Measurements from ENCODE around the gene MYOD1. TPM values are rescaled to one million over a fixed set of nuclear protein-coding genes. Genes with fewer than 3 reads are reported as not detected.

Gene MYOD1
- total RNA-seq, 1 experiment from 2014 or later: not detected

DNA sequence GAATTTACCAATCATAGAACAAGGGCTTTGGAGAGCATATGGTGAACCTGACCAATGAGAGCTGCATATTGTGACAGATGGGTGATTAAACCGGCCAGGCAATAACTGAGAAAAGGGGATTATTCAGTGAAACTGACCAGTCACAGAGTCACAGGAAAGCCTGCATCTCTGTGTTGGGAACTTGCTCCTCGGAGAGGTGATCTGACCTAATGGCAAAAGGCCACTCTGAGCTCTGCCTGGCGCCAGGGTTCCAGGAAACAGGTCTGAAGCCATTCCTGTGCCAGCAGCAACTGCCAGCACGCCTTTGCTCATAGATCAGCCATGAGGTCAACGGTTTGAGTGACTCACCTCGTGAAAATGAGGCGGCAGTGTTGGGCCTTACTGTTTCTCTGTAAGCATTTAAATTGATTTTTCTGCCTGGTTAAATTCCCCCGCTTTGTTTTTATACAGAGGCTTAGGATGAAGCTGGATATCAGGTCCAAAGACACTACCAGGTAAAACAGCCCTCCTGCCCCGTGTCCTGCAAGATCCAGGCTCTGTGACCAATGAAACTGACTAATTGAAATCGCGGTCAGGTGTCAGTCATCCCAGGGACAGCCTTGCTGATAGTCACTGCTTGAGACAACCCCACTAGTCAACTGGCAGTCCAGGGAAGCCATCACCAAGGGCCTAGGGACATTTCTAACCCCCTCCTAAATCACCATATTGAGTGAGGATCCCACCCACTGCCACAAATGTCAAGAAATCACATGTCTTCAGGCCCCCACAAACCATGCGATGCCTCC is 35.8 kb upstream of the MYOD1 start (continued):
- peak; percentile 58 for TF ChIP-seq FOSL1 (IDR thresholded peaks at IDR 0.05; ENCODE audit: low read depth)
- TF ChIP-seq ZNF274 (IDR thresholded peaks at IDR 0.05; ENCODE audit: low read depth, low read length): no peak
- TF ChIP-seq ZBTB33 (IDR thresholded peaks at IDR 0.05; ENCODE audit: extremely low read depth, insufficient replicate concordance, low read length): no peak
- no peak for TF ChIP-seq SRF (IDR thresholded peaks at IDR 0.05; ENCODE audit: low read depth)
- no peak for TF ChIP-seq ZFX (IDR thresholded peaks at IDR 0.05)

DNA sequence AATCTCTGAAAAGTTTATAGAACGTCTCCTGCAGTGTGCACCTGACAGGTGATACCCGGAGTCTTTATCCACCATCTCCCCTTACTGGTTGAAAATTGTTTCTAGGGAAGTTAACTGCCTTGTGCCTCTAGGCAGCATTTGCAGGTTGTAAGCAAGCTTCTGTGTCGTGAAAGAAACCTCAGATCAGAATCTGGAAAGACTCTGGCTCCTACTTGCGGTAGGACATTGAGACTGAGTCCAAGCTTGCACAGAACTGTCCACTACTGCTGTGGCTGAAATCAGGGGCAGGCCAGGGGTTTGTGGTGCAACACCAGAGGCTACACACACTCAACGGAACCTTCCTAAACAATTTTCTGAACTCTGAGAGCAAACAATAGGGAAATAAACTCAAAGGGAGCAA is 34.8 kb upstream of the MYOD1 start:
- Histone ChIP-seq H3K4me1 (ENCODE audit: control insufficient read depth in 1 of 2, insufficient read depth in 2 of 2, low read length in 2 of 2) (peaks cover 11 to 20% of the 10 kb centered on the region in 2 experiments), H2AFZ (ENCODE audit: low read depth, low read length, poor library complexity, severe bottlenecking) (no peak overlapping the region), H3K36me3 (ENCODE audit: control insufficient read depth in 1 of 2, insufficient read depth in 2 of 2, low read length in 2 of 2) (no peaks in the 10 kb centered on the region), H3K27me3 (ENCODE audit: insufficient read depth, low read length) (no peaks in the 10 kb centered on the region), H3K9ac (ENCODE audit: low read length) (no peak overlapping the region), H3K4me2 (ENCODE audit: low read length) (no peak overlapping the region), H3K79me2 (ENCODE audit: insufficient read depth, low read length) (no peaks in the 10 kb centered on the region), H3K4me3 (replicated peaks in 1 of 2; ENCODE audit: low read depth in 1 of 2, low read length in 2 of 2) (no peak overlapping the region), H3K9me3 (ENCODE audit: control insufficient read depth in 1 of 2, insufficient read depth in 1 of 2, low read depth in 1 of 2, low read length in 2 of 2) (no peaks in the 10 kb centered on the region), H3K27ac (ENCODE audit: low read depth, low read length) (no peak overlapping the region), H4K20me1 (ENCODE audit: insufficient read depth) (no peaks in the 10 kb centered on the region), H3K9me2 (ENCODE audit: insufficient read depth) (no peaks in the 10 kb centered on the region)
- BruUV-seq (replicated peaks): no TSS peak
- POLR2A ChIA-PET: no interaction called here
- ATAC-seq (no peak), DNase-seq (ENCODE audit: low read depth, low spot score) (no peak)
- CTCF ChIA-PET: no interaction called here
- RAD21 ChIA-PET (ENCODE audit: low non-redundant PET in 1 of 2, low total read pairs in 2 of 2, uncharacterized antibody in 2 of 2, unreplicated experiment in 2 of 2): no interaction called here
- intact Hi-C loops (cut with micrococcal nuclease): no loop called here
- TF ChIP-seq CEBPB (IDR thresholded peaks at IDR 0.05; ENCODE audit: low read depth) (no peak), RAD21 (IDR thresholded peaks at IDR 0.05; ENCODE audit: low read depth) (no peak), ZFX (IDR thresholded peaks at IDR 0.05) (no peak), ZNF274 (IDR thresholded peaks at IDR 0.05; ENCODE audit: low read depth, low read length) (no peak), CBX3 (IDR thresholded peaks at IDR 0.05; ENCODE audit: low read depth) (no peak), YY1 (IDR thresholded peaks at IDR 0.05; ENCODE audit: extremely low read depth, insufficient replicate concordance, low read depth, low read length) (no peak), ELF1 (IDR thresholded peaks at IDR 0.05; ENCODE audit: borderline replicate concordance, low read depth) (no peak), POLR2AphosphoS5 (IDR thresholded peaks at IDR 0.05; ENCODE audit: low read depth, low read length) (no peak), EGR1 (IDR thresholded peaks at IDR 0.05; ENCODE audit: low read depth) (no peak), REST (IDR thresholded peaks at IDR 0.05; ENCODE audit: low read depth) (no peak), EZH2 (IDR thresholded peaks at IDR 0.05) (no peak), EZH2phosphoT487 (IDR thresholded peaks at IDR 0.05; ENCODE audit: borderline replicate concordance) (no peak), SP1 (IDR thresholded peaks at IDR 0.05; ENCODE audit: low read depth) (no peak), ATF3 (IDR thresholded peaks at IDR 0.05) (no peak)
- TF ChIP-seq, protein P1, sequence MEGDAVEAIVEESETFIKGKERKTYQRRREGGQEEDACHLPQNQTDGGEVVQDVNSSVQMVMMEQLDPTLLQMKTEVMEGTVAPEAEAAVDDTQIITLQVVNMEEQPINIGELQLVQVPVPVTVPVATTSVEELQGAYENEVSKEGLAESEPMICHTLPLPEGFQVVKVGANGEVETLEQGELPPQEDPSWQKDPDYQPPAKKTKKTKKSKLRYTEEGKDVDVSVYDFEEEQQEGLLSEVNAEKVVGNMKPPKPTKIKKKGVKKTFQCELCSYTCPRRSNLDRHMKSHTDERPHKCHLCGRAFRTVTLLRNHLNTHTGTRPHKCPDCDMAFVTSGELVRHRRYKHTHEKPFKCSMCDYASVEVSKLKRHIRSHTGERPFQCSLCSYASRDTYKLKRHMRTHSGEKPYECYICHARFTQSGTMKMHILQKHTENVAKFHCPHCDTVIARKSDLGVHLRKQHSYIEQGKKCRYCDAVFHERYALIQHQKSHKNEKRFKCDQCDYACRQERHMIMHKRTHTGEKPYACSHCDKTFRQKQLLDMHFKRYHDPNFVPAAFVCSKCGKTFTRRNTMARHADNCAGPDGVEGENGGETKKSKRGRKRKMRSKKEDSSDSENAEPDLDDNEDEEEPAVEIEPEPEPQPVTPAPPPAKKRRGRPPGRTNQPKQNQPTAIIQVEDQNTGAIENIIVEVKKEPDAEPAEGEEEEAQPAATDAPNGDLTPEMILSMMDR (IDR thresholded peaks at IDR 0.05 in 2 of 3, conservative IDR thresholded peaks at IDR 0.05 in 1 of 3; ENCODE audit: borderline replicate concordance in 1 of 3, insufficient read depth in 1 of 3, low read depth in 2 of 3, low read length in 2 of 3): no peak
